ENCODE measurements around the gene SMCHD1. TPM values are rescaled to one million over a fixed set of nuclear protein-coding genes. Genes with fewer than 3 reads are reported as not detected.

Gene SMCHD1
- total RNA-seq, 6 experiments from 2014 or later = 13.9 to 31.0 (median 17.3) TPM

DNA sequence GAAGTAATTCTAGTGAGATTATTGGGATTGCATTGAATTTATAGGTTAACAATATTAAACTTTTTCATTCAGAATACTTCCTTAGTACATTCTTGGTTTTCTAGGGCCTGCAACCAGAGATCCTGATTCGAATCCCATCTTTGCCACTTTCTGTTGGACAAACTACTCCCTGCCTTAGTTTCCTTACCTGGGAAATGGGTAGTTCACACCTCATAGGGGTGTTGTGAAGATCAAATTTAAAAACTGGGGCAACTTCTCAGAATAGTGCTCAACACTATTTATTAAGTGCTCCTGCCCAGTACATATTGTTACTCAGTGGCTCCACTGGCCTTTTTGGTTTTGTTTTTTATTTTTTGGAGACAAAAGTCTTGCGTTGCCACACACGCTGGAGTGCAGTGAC, 43.5 kb downstream of the SMCHD1 start:
- H3K4me3 ChIP-seq = no peak overlapping the region
- H3K36me3 ChIP-seq = peaks cover 4 to 79% (median 13%) of the 10 kb centered on the region in 4 donors
- no peak overlapping the region for H3K27ac ChIP-seq
- H3K9me3 ChIP-seq = no peaks in the 10 kb centered on the region
- H3K27me3 ChIP-seq = no peaks in the 10 kb centered on the region
- 63% methylated on average over 3 of the region's 3 CpGs for WGBS (ENCODE audit: insufficient coverage, low coverage, low lambda C conversion rate, missing lambda C conversion rate)
- no peaks in the 10 kb centered on the region for H3K4me1 ChIP-seq
- TF ChIP-seq, protein P1, sequence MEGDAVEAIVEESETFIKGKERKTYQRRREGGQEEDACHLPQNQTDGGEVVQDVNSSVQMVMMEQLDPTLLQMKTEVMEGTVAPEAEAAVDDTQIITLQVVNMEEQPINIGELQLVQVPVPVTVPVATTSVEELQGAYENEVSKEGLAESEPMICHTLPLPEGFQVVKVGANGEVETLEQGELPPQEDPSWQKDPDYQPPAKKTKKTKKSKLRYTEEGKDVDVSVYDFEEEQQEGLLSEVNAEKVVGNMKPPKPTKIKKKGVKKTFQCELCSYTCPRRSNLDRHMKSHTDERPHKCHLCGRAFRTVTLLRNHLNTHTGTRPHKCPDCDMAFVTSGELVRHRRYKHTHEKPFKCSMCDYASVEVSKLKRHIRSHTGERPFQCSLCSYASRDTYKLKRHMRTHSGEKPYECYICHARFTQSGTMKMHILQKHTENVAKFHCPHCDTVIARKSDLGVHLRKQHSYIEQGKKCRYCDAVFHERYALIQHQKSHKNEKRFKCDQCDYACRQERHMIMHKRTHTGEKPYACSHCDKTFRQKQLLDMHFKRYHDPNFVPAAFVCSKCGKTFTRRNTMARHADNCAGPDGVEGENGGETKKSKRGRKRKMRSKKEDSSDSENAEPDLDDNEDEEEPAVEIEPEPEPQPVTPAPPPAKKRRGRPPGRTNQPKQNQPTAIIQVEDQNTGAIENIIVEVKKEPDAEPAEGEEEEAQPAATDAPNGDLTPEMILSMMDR (IDR thresholded peaks at IDR 0.05) = no peak
- no peak for TF ChIP-seq POLR2A (IDR thresholded peaks at IDR 0.05)
- intact Hi-C loops (cut with DNase I) = no loop called here
- DNase-seq (no peak), ATAC-seq (no peak)

DNA sequence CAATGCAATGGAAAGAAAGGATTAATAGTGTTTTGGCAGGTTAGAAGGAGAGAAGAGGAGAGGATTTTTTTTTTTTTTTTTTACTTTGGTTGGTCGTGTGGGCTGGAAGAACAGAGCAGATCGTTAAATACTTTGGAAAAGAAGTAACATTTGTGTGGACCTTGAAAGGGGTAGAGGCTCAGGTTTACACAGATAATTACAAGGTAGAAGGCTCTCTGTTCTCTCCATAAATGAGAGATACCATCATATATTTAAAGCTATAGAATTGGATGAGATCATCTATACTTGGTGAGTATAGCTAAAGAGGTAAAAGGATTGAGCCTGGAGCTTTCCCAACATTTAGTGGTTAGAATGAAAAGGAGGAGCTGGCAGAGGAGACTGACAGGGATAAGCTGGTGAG, 49.0 kb downstream of the SMCHD1 start:
- H3K4me1 ChIP-seq = no peaks in the 10 kb centered on the region
- DNase-seq (no peak), ATAC-seq (no peak)
- H3K36me3 ChIP-seq = peaks cover 0 to 83% (median 11%) of the 10 kb centered on the region in 4 donors
- H3K9me3 ChIP-seq = no peaks in the 10 kb centered on the region
- H3K4me3 ChIP-seq = no peak overlapping the region
- intact Hi-C loops (cut with DNase I) = no loop called here
- no peak overlapping the region for H3K27ac ChIP-seq
- no peak for TF ChIP-seq POLR2A (IDR thresholded peaks at IDR 0.05)
- TF ChIP-seq, protein P1 (IDR thresholded peaks at IDR 0.05) = no peak
- no peaks in the 10 kb centered on the region for H3K27me3 ChIP-seq
- whole genome bisulfite sequencing (ENCODE audit: insufficient coverage, low coverage, low lambda C conversion rate, missing lambda C conversion rate) = 86% methylated on average over 2 of the region's 2 CpGs

DNA sequence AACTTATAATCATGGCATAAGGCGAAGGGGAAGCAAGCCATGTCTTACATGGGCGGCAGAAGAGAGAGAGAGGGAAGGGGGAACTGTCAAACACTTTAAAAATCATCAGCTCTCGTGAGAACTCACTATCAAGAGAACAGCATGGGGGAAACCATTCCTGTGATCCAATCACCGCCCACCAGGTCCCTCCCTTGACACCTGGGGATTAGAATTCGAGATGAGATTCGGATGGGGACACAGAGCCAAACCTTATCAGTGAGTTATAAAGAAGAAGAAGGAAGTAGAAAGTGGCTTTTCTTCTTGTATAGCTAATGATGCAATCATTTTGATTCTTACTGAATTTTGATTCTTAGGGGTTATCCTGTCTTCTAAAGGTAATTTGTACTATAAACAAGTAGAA, 51.4 kb downstream of the SMCHD1 start:
- ATAC-seq = no peak
- WGBS (ENCODE audit: insufficient coverage, low coverage, low lambda C conversion rate, missing lambda C conversion rate) = 84% methylated on average over 6 of the region's 6 CpGs
- DNase-seq = no peak
- Histone ChIP-seq H3K4me3 (no peak overlapping the region), H3K36me3 (peaks cover 0 to 65% (median 9%) of the 10 kb centered on the region in 4 donors), H3K9me3 (no peaks in the 10 kb centered on the region), H3K4me1 (no peaks in the 10 kb centered on the region), H3K27me3 (no peaks in the 10 kb centered on the region), H3K27ac (no peak overlapping the region)
- intact Hi-C loops (cut with DNase I) = no loop called here
- TF ChIP-seq POLR2A (IDR thresholded peaks at IDR 0.05) = no peak
- TF ChIP-seq, protein P1 (IDR thresholded peaks at IDR 0.05) = no peak

- Histone ChIP-seq H3K4me3 (no peak overlapping the region), H3K36me3 (peaks cover 0 to 63% (median 9%) of the 10 kb centered on the region in 4 donors), H3K27me3 (no peaks in the 10 kb centered on the region), H3K27ac (no peak overlapping the region), H3K4me1 (no peaks in the 10 kb centered on the region), H3K9me3 (no peaks in the 10 kb centered on the region)
- intact Hi-C loops (cut with DNase I) = no loop called here
- 72% methylated on average over 2 of the region's 2 CpGs for WGBS (ENCODE audit: insufficient coverage, low coverage, low lambda C conversion rate, missing lambda C conversion rate)
- no peak for TF ChIP-seq POLR2A (IDR thresholded peaks at IDR 0.05)
- TF ChIP-seq, protein P1 (IDR thresholded peaks at IDR 0.05) = no peak
- DNase-seq = no peak
- ATAC-seq = no peak
These were observed 52.1 kb downstream of the SMCHD1 start for GRCh38 chr18:2707551-2708168.

Data from right lobe of liver (tissue), 6 donors.